HepG2 (cell line): ENCODE results near the gene HSP90AA1. TPM values are rescaled to one million over a fixed set of nuclear protein-coding genes. Genes with fewer than 3 reads are reported as not detected.

Experiments
- ATRX ChIP-seq: sonication (generic); formaldehyde crosslinking; IDR thresholded peaks from 2 replicates; pipeline ENCODE4 v1.4.0; 2020; ENCODE audit warnings: missing genetic modification reagents, borderline replicate concordance
- CEBPZ ChIP-seq: IDR thresholded peaks from 2 replicates; pipeline ENCODE4 v1.6.1; 2012; ENCODE audit warnings: low read length, improper control_type of control experiment
- EP300 ChIP-seq, 3 experiments: sonication (generic) in 1 of 3; formaldehyde crosslinking in 1 of 3; IDR thresholded peaks; 2 replicates each; pipeline versions ENCODE4 v1.5.1 to v1.6.1; 2011 to 2020; ENCODE audit warnings: low read depth in 2 of 3, low read length in 2 of 3, borderline replicate concordance in 1 of 3, improper control_type of control experiment in 1 of 3, mild to moderate bottlenecking in 1 of 3, missing genetic modification reagents in 1 of 3, moderate library complexity in 1 of 3
- EZH2 ChIP-seq: conservative IDR thresholded peaks from 2 replicates; pipeline ENCODE4 v1.6.1; 2012; ENCODE audit warnings: mild to moderate bottlenecking, low read depth, low read length, moderate library complexity
- GTF2F1 ChIP-seq: fragments of 150-350 bp; IDR thresholded peaks from 2 replicates; pipeline ENCODE4 v1.6.1; 2014; ENCODE audit warnings: low read length
- HMG20B ChIP-seq: conservative IDR thresholded peaks from 2 replicates; pipeline ENCODE4 v1.6.1; 2016; ENCODE audit warnings: missing genetic modification reagents, missing compliant biosample characterization
- JUN ChIP-seq: sonication (generic); formaldehyde crosslinking; IDR thresholded peaks from 2 replicates; pipeline ENCODE4 v1.4.0; 2020; ENCODE audit warnings: mild to moderate bottlenecking, missing genetic modification reagents
- MAF1 ChIP-seq: sonication (generic); formaldehyde crosslinking; IDR thresholded peaks from 2 replicates; pipeline ENCODE4 v1.5.0; 2020; ENCODE audit warnings: missing genetic modification reagents, borderline replicate concordance
- MAX ChIP-seq: IDR thresholded peaks from 2 replicates; pipeline ENCODE4 v1.6.1; 2012; ENCODE audit warnings: inconsistent platforms
- MTA3 ChIP-seq: sonication (generic); formaldehyde crosslinking; IDR thresholded peaks from 2 replicates; pipeline ENCODE4 v1.4.0; 2020; ENCODE audit warnings: missing genetic modification reagents
- MXD1 ChIP-seq: sonication (generic); formaldehyde crosslinking; IDR thresholded peaks from 2 replicates; pipeline ENCODE4 v1.4.0; 2020; ENCODE audit warnings: mild to moderate bottlenecking, missing genetic modification reagents
- NR3C1 ChIP-seq: sonication (generic); formaldehyde crosslinking; IDR thresholded peaks from 2 replicates; pipeline ENCODE4 v1.4.0; 2020; ENCODE audit warnings: missing genetic modification reagents
- PHF5A ChIP-seq: IDR thresholded peaks from one replicate; pipeline ENCODE4 v1.6.1; 2018; ENCODE audit warnings: low read depth, missing genetic modification reagents; ENCODE audit not compliant: unreplicated experiment
- ZMYM4 ChIP-seq: sonication (generic); formaldehyde crosslinking; IDR thresholded peaks from 2 replicates; pipeline ENCODE4 v1.8.1; 2023; ENCODE audit warnings: mild to moderate bottlenecking, missing genetic modification reagents
- ZNF101 ChIP-seq: sonication (generic); formaldehyde crosslinking; IDR thresholded peaks from 2 replicates; pipeline ENCODE4 v1.4.0; 2020; ENCODE audit warnings: mild to moderate bottlenecking, low read depth, missing genetic modification reagents, borderline replicate concordance
- ZNF317 ChIP-seq: sonication (generic); formaldehyde crosslinking; IDR thresholded peaks from 2 replicates; pipeline ENCODE4 v1.5.0; 2020; ENCODE audit warnings: mild to moderate bottlenecking, missing genetic modification reagents
- ZNF350 ChIP-seq: sonication (generic); formaldehyde crosslinking; IDR thresholded peaks from 2 replicates; pipeline ENCODE4 v1.4.0; 2020; ENCODE audit warnings: mild to moderate bottlenecking, low read depth, missing genetic modification reagents, borderline replicate concordance
- ZNF589 ChIP-seq: sonication (generic); formaldehyde crosslinking; conservative IDR thresholded peaks from 2 replicates; pipeline ENCODE4 v1.8.0; 2022; ENCODE audit warnings: mild to moderate bottlenecking, moderate library complexity, missing genetic modification reagents
- ZNF790 ChIP-seq: sonication (generic); formaldehyde crosslinking; IDR thresholded peaks from 2 replicates; pipeline ENCODE4 v1.8.0; 2022; ENCODE audit warnings: missing genetic modification reagents, mild to moderate bottlenecking, borderline replicate concordance
- ZNF816 ChIP-seq: sonication (generic); formaldehyde crosslinking; IDR thresholded peaks from 2 replicates; pipeline ENCODE4 v1.8.0; 2022; ENCODE audit warnings: missing genetic modification reagents, mild to moderate bottlenecking, borderline replicate concordance
- polyA plus RNA-seq, 8 experiments: library from polyadenylated mRNA; depleted of rRNA in 3 of 8; stranded (reverse) in 7 of 8; unstranded in 1 of 8; fragments of >200 nt; fragmentation: Illumina TruSeq in 4 of 8; extraction: Trizol in 4 of 8; gene quantifications; 2 replicates each; pipeline versions ENCODE4 v1.2.1 to v1.2.3, GENCODE V29; 2011 to 2016; ENCODE audit warnings: low read depth in 4 of 8, missing spikeins in 1 of 8, mixed read lengths in 1 of 8; ENCODE audit not compliant: insufficient read depth in 1 of 8
- total RNA-seq, 5 experiments: library from RNA; depleted of rRNA; stranded (reverse); fragments of >200 nt; fragmentation: Illumina TruSeq; extraction: Trizol; gene quantifications; 2 replicates each; pipeline ENCODE4 v1.2.3, GENCODE V29; 2016; ENCODE audit warnings: low read depth in 1 of 5
- TF ChIP-seq, protein P1 (sequence below): sonication (generic); formaldehyde crosslinking; IDR thresholded peaks from 2 replicates; pipeline ENCODE4 v1.8.0; 2022; ENCODE audit warnings: missing genetic modification reagents, mild to moderate bottlenecking, inconsistent platforms, borderline replicate concordance
- TF ChIP-seq, protein P2 (sequence below): sonication (generic); formaldehyde crosslinking; IDR thresholded peaks from 2 replicates; pipeline ENCODE4 v1.4.0; 2020; ENCODE audit warnings: missing genetic modification reagents

The HSP90AA1 gene
- total and polyA plus RNA-seq, 2 of the 13 experiments (the other 11 are each of a cell fraction or from before 2014, with no cell fraction given) = 262 to 636 TPM

GRCh38 chr14:102086972-102087761 is at the start of gene HSP90AA1 (continued):
- TF ChIP-seq ZNF589 (CRISPR knock-in tag) (0 out of 2 replicates have a peak, but pooled peaks have one; percentile 21), ATRX (CRISPR knock-in tag) (no peak), NR3C1 (CRISPR knock-in tag) (no peak), GTF2F1 (peak; percentile 91), ZNF816 (CRISPR knock-in tag) (peak; percentile 67; the same call in 1 of the 2 replicates), CEBPZ (no peak), ZNF317 (CRISPR knock-in tag) (no peak), MAF1 (CRISPR knock-in tag) (no peak), MXD1 (CRISPR knock-in tag) (peak; percentile 24; the same call in 1 of the 2 replicates), PHF5A (CRISPR knock-in tag) (no peak), ZNF101 (CRISPR knock-in tag) (no peak), MAX (peak; percentile 84), EZH2 (no peak), MTA3 (CRISPR knock-in tag) (no peak), ZNF790 (CRISPR knock-in tag) (no peak; the same call in 1 of the 2 replicates), ZNF350 (CRISPR knock-in tag) (no peak), EP300 (IDR thresholded peaks at IDR 0.05; ENCODE audit: low read depth in 2 of 2, low read length in 2 of 2) (peak in 1 of 2 experiments; percentile 95; a peak in 2 of 4 replicates), EP300 (CRISPR knock-in tag; IDR thresholded peaks at IDR 0.05; ENCODE audit: borderline replicate concordance) (no peak), HMG20B (CRISPR knock-in tag) (no peak), JUN (CRISPR knock-in tag) (no peak), ZMYM4 (CRISPR knock-in tag) (peak; percentile 54; the same call in 1 of the 2 replicates)
- TF ChIP-seq, protein P1, sequence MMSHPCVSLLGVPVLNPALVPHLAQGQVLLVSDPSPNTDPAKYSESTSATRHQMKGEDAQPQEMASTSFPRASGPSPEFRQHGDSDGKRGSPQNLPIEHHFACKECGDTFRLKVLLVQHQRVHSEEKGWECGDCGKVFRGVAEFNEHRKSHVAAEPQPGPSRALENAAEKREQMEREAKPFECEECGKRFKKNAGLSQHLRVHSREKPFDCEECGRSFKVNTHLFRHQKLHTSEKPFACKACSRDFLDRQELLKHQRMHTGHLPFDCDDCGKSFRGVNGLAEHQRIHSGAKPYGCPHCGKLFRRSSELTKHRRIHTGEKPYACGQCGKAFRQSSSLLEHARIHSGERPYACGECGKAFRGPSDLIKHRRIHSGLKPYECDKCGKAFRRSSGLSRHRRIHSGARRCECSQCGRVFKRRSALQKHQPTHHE = peak; percentile 69
- TF ChIP-seq, protein P2, sequence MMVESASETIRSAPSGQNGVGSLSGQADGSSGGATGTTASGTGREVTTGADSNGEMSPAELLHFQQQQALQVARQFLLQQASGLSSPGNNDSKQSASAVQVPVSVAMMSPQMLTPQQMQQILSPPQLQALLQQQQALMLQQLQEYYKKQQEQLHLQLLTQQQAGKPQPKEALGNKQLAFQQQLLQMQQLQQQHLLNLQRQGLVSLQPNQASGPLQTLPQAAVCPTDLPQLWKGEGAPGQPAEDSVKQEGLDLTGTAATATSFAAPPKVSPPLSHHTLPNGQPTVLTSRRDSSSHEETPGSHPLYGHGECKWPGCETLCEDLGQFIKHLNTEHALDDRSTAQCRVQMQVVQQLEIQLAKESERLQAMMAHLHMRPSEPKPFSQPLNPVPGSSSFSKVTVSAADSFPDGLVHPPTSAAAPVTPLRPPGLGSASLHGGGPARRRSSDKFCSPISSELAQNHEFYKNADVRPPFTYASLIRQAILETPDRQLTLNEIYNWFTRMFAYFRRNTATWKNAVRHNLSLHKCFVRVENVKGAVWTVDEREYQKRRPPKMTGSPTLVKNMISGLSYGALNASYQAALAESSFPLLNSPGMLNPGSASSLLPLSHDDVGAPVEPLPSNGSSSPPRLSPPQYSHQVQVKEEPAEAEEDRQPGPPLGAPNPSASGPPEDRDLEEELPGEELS (CRISPR knock-in tag) = no peak
